HG02870 (cell line): ENCODE data around the gene LGALS4.
"Not testable (repeated sequence)": the region's sequence is repeated elsewhere in the genome, so short reads cannot be mapped to it uniquely, and the experiment has no call there.

Experiments
- ATAC-seq: cut with Tn5 transposase; IDR thresholded peaks from one replicate; pipeline ENCODE4 v1.9.1; 2021; ENCODE audit warnings: mild to moderate bottlenecking, moderate library complexity; ENCODE audit not compliant: unreplicated experiment

LGALS4 gene

GRCh38 chr19:38796154-38796553 is 16.6 kb downstream of the LGALS4 start:
- ATAC-seq = no peak

- ATAC-seq = no peak
These were observed 17.2 kb downstream of the LGALS4 start for GRCh38 chr19:38795549-38795948.

- ATAC-seq = no peak
These were observed 19.1 kb downstream of the LGALS4 start for GRCh38 chr19:38793671-38794070.

- no peak for ATAC-seq
These were observed 19.6 kb downstream of the LGALS4 start for GRCh38 chr19:38793177-38793576.

- ATAC-seq = no peak
These were observed 20.3 kb downstream of the LGALS4 start for GRCh38 chr19:38792250-38793111.

- not testable (repeated sequence) for ATAC-seq
These were observed 21.2 kb downstream of the LGALS4 start for GRCh38 chr19:38791451-38792064.

- not testable (repeated sequence) for ATAC-seq
These were observed 22.0 kb downstream of the LGALS4 start for GRCh38 chr19:38790507-38791403.

- no peak for ATAC-seq
These were observed 24.1 kb downstream of the LGALS4 start, which contains the start of gene LGALS7B for GRCh38 chr19:38788478-38789243. Gene LGALS7B (plus strand): TSS chr19:38789200. CDS start chr19:38789227, 27 bp downstream.

- ATAC-seq = no peak
These were observed 26.0 kb downstream of the LGALS4 start for GRCh38 chr19:38786572-38787265.

- not testable (repeated sequence) for ATAC-seq
These were observed 26.7 kb downstream of the LGALS4 start for GRCh38 chr19:38786061-38786460.

GRCh38 chr19:38785187-38785699 is 27.5 kb downstream of the LGALS4 start:
- no peak for ATAC-seq

GRCh38 chr19:38784224-38784623 is 28.5 kb downstream of the LGALS4 start:
- ATAC-seq = no peak

GRCh38 chr19:38782212-38782611 is 30.5 kb downstream of the LGALS4 start:
- ATAC-seq = not testable (repeated sequence)

- ATAC-seq = no peak
These were observed 31.7 kb downstream of the LGALS4 start for GRCh38 chr19:38781058-38781457.

GRCh38 chr19:38780443-38780842 is 32.3 kb downstream of the LGALS4 start:
- no peak for ATAC-seq

- no peak for ATAC-seq
These were observed 34.0 kb downstream of the LGALS4 start for GRCh38 chr19:38778733-38779132.

- ATAC-seq = no peak
These were observed 38.4 kb downstream of the LGALS4 start for GRCh38 chr19:38774181-38774950.

- no peak for ATAC-seq
These were observed 39.1 kb downstream of the LGALS4 start, which contains the start of gene LGALS7 for GRCh38 chr19:38773469-38774177. Gene LGALS7 (minus strand): TSS chr19:38773517. CDS start chr19:38773492, 25 bp downstream.
